GM12878 (cell line): ENCODE results near the gene SLC39A6. TPM values are rescaled to one million over a fixed set of nuclear protein-coding genes. Genes with fewer than 3 reads are reported as not detected.
A peak's percentile ranks its signal among the peaks of the same experiment; 100 is the strongest.

Experiments
- ATAC-seq: fragments of 200-7000 bp; cut with Tn5 transposase; 3 replicates; pipeline ENCODE4 v1.9.1; 2020; ENCODE audit warnings: mild to moderate bottlenecking, moderate library complexity
- BruUV-seq: library from RNA; stranded (reverse); fragments of 400-500 nt; replicated peaks from 2 replicates; lab custom pipeline; 2021; lab: Mats Ljungman, UMichigan
- CTCF ChIA-PET: fragments of 300-600 bp; sonication (Branson Sonifier 250); formaldehyde crosslinking; extraction: SDS; loops from one replicate; lab custom pipeline; 2021; ENCODE audit warnings: inconsistent platforms; lab: Yijun Ruan, JAX
- POLR2A ChIA-PET: fragments of 350-600 bp; formaldehyde crosslinking; extraction: SDS; loops from one replicate; lab custom pipeline; 2021; ENCODE audit warnings: inconsistent platforms; lab: Charles Lee
- RAD21 ChIA-PET: fragments of 300-600 bp; sonication (Branson Sonifier 250); formaldehyde crosslinking; loops from one replicate; lab custom pipeline; 2023; ENCODE audit warnings: antibody characterized with exemption; ENCODE audit not compliant: unreplicated experiment; lab: Charles Lee
- SMC1A ChIA-PET: fragments of 300-600 bp; sonication (Branson Sonifier 250); formaldehyde crosslinking; loops from one replicate; lab custom pipeline; 2023; ENCODE audit not compliant: unreplicated experiment, uncharacterized antibody; lab: Charles Lee
- DNase-seq: peaks from one replicate; pipeline ENCODE4 v3.0.0-alpha.2; 2011; ENCODE audit warnings: low read depth, low spot score
- FAIRE-seq: peaks from 3 replicates; lab custom pipeline; 2011; peaks lifted over from hg19 to GRCh38; lab: Jason Lieb, UNC
- H2AFZ ChIP-seq: 2 replicates; pipeline ENCODE4 v1.6.0; 2011; ENCODE audit warnings: low read depth, low read length, control low read depth; ENCODE audit not compliant: control insufficient read depth
- H3K27ac ChIP-seq: 2 replicates; pipeline ENCODE4 v1.5.1; 2011; ENCODE audit warnings: control low read depth; ENCODE audit not compliant: control insufficient read depth, insufficient read depth
- H3K27me3 ChIP-seq, 2 experiments: replicated peaks in 1 of 2; 2 replicates each; pipeline versions ENCODE4 v1.6.0 to v1.6.1; 2011; ENCODE audit warnings: low read length in 1 of 2; ENCODE audit not compliant: control insufficient read depth in 2 of 2, insufficient read depth in 2 of 2
- H3K36me3 ChIP-seq, 2 experiments: 2 replicates each; pipeline ENCODE4 v1.5.1; 2011; ENCODE audit warnings: low read length in 1 of 2; ENCODE audit not compliant: control insufficient read depth in 2 of 2, insufficient read depth in 2 of 2
- H3K4me1 ChIP-seq: 2 replicates; pipeline ENCODE4 v1.6.1; 2011; ENCODE audit warnings: mild to moderate bottlenecking, low read length, moderate library complexity, mixed read lengths; ENCODE audit not compliant: control insufficient read depth, insufficient read depth
- H3K4me2 ChIP-seq: 2 replicates; pipeline ENCODE4 v1.6.0; 2011; ENCODE audit warnings: control low read depth; ENCODE audit not compliant: control insufficient read depth, insufficient read depth
- H3K4me3 ChIP-seq: fragments of 200-600 bp; sonication (generic); 2 replicates; pipeline ENCODE4 v1.5.1; 2016
- H3K79me2 ChIP-seq: 2 replicates; pipeline ENCODE4 v1.6.0; 2011; ENCODE audit warnings: low read length; ENCODE audit not compliant: control insufficient read depth, insufficient read depth
- H3K9ac ChIP-seq: 2 replicates; pipeline ENCODE4 v1.8.0; 2011; ENCODE audit warnings: low read length, control low read depth, mixed read lengths; ENCODE audit not compliant: control insufficient read depth, insufficient read depth
- H3K9me3 ChIP-seq: replicated peaks from 3 replicates; pipeline ENCODE4 v1.5.1; 2011; ENCODE audit warnings: mild to moderate bottlenecking, low read length; ENCODE audit not compliant: control insufficient read depth, insufficient read depth
- H4K20me1 ChIP-seq: 2 replicates; pipeline ENCODE4 v1.6.0; 2011; ENCODE audit not compliant: control insufficient read depth, insufficient read depth
- CREB1 ChIP-seq: IDR thresholded peaks from 2 replicates; pipeline ENCODE4 v1.6.1; 2012; ENCODE audit warnings: low read depth, mild to moderate bottlenecking, inconsistent platforms
- KLF5 ChIP-seq: fragments of 450-650 bp; IDR thresholded peaks from 2 replicates; pipeline ENCODE4 v1.6.1; 2014; ENCODE audit warnings: mild to moderate bottlenecking; ENCODE audit not compliant: partially characterized antibody
- NR2C1 ChIP-seq: fragments of 450-650 bp; IDR thresholded peaks from 2 replicates; pipeline ENCODE4 v1.6.1; 2017; ENCODE audit warnings: antibody characterized with exemption, mild to moderate bottlenecking, moderate library complexity
- SUPT20H ChIP-seq: IDR thresholded peaks from 2 replicates; pipeline ENCODE4 v1.6.1; 2011; ENCODE audit warnings: low read depth, mild to moderate bottlenecking, low read length, moderate library complexity, borderline replicate concordance; ENCODE audit not compliant: control insufficient read depth
- ZZZ3 ChIP-seq: IDR thresholded peaks from 2 replicates; pipeline ENCODE4 v1.6.1; 2011; ENCODE audit warnings: low read depth; ENCODE audit not compliant: control insufficient read depth, insufficient read length
- WGBS: methylation state at CpG from one replicate; pipeline ENCODE4 v1.1.6; 2016; ENCODE audit warnings: low lambda C conversion rate; ENCODE audit not compliant: insufficient replicate concordance, insufficient coverage; ENCODE audit errors: missing lambda C conversion rate; 5-methylcytosine and 5-hydroxymethylcytosine counted together
- in situ Hi-C: fragments of 300-500 bp; cut with MboI; formaldehyde crosslinking; loops from 9 replicates; pipeline ENCODE4 v1.14.3; 2018; ENCODE audit warnings: mixed read lengths
- intact Hi-C: fragments of 100-400 bp; cut with micrococcal nuclease; formaldehyde crosslinking; loops from one replicate; pipeline ENCODE4 v1.14.2; 2022; ENCODE audit not compliant: unreplicated experiment
- polyA plus RNA-seq, 11 experiments: library from polyadenylated mRNA; depleted of rRNA in 4 of 11; unstranded in 6 of 11; stranded (reverse) in 5 of 11; fragments of >200 nt; fragmentation: Nextera tagmentation in 4 of 11; fragmentation: Illumina TruSeq in 1 of 11; extraction: Ambion mirVana in 4 of 11; extraction: Trizol in 1 of 11; gene quantifications; 1 replicate in 1 of 11; 2 replicates in 10 of 11; pipeline versions ENCODE4 v1.2.1 to v1.2.3, GENCODE V29; 2011 to 2016; ENCODE audit warnings: inconsistent platforms in 2 of 11, missing spikeins in 2 of 11, low read depth in 1 of 11
- total RNA-seq, 4 experiments: library from RNA; depleted of rRNA in 3 of 4; stranded (reverse); fragments of >200 nt in 3 of 4; fragmentation: Illumina TruSeq in 1 of 4; extraction: Trizol in 1 of 4; gene quantifications; 2 replicates each; pipeline versions ENCODE4 v1.2.1 to v1.2.3, GENCODE V29; 2013 to 2021
- TF ChIP-seq, protein P1 (sequence below): IDR thresholded peaks from 2 replicates; pipeline ENCODE4 v1.6.1; 2012; ENCODE audit warnings: mild to moderate bottlenecking, low read depth, low read length

The SLC39A6 gene
- total and polyA plus RNA-seq, 10 of the 15 experiments (the other 5 are each of a cell fraction or from before 2014, with no cell fraction given), result 12.4 to 65.9 (median 41.3) TPM

DNA sequence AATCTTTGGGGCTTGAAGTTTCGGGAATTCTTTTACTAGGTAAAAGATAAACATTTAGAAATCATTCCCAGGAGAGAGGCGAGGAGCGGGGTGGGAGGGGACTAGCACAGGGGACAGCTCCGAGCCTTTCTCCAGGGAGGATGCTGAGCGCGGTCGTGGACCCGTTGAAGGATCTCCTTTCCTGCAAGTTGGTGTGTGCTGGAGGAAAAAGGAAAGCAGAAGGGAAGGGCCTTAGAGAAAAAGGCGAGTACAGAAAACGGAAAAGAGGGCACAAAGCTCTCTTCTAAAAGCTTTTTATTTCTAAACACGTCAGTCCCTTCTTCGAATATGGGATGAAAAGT lies 640 bp downstream of the SLC39A6 start (continued):
- TF ChIP-seq CREB1 (no peak), SUPT20H (no peak)

DNA sequence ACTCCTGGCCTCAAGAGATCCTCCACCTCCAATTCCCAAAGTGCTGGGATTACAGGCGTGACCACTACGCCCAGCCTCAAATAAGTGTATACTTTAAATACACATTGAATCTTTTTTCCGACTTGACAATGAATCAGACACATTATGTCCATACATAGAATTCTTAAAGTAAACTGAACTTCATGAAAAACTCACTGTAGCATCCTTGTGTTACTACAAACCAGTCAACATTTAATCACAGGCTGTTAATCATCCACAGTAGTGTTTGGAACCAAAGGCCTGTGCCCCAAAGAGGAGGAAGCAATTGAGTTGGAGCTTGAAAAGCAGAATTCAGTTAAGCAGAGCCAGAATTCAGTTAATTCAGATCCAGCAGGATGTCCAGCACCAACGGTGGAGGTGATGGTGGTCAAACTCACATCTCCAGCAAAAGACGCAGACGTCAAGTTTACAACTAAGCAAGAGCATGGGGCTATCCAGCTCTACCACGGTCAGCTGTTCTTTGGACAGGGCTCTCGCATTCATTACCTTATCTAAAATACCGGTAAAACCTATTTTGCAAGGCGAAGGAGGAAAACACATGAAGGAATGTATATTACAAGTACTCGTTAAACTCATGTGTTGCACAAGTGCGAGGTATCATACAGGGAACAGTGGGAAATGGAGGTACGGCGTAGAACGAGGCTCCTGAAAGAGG lies 1.2 kb downstream of the SLC39A6 start:
- POLR2A ChIA-PET, result interaction anchor here (0.9 to 2.4 kb wide), 5 partner anchors 8 to 155 kb away, joined by 3 to 7 read pairs (median 4); partner anchors contain the start of genes RMP24 and RPRD1A
- in situ Hi-C loops, result no loop called here

More for the DNA sequence above, 1.2 kb downstream of the SLC39A6 start:
- WGBS, result 69% methylated on average over 15 of the region's 15 CpGs
- ChIA-PET RAD21 (interaction anchor here (1.5 to 3.3 kb wide), 4 partner anchors 32 to 315 kb away, joined by 3 to 11 read pairs (median 6); no protein-coding TSS in a partner anchor), CTCF (interaction anchor here (1.2 to 4.2 kb wide), 3 partner anchors 8 to 110 kb away, joined by 6 to 20 read pairs (median 12); no protein-coding TSS in a partner anchor), SMC1A (interaction anchor here (0.6 to 1.0 kb wide), 4 partner anchors 20 to 33 kb away, joined by 3 read pairs; no protein-coding TSS in a partner anchor)
- TF ChIP-seq ZZZ3 (no peak), KLF5 (no peak), NR2C1 (no peak)
- TF ChIP-seq, protein P1, sequence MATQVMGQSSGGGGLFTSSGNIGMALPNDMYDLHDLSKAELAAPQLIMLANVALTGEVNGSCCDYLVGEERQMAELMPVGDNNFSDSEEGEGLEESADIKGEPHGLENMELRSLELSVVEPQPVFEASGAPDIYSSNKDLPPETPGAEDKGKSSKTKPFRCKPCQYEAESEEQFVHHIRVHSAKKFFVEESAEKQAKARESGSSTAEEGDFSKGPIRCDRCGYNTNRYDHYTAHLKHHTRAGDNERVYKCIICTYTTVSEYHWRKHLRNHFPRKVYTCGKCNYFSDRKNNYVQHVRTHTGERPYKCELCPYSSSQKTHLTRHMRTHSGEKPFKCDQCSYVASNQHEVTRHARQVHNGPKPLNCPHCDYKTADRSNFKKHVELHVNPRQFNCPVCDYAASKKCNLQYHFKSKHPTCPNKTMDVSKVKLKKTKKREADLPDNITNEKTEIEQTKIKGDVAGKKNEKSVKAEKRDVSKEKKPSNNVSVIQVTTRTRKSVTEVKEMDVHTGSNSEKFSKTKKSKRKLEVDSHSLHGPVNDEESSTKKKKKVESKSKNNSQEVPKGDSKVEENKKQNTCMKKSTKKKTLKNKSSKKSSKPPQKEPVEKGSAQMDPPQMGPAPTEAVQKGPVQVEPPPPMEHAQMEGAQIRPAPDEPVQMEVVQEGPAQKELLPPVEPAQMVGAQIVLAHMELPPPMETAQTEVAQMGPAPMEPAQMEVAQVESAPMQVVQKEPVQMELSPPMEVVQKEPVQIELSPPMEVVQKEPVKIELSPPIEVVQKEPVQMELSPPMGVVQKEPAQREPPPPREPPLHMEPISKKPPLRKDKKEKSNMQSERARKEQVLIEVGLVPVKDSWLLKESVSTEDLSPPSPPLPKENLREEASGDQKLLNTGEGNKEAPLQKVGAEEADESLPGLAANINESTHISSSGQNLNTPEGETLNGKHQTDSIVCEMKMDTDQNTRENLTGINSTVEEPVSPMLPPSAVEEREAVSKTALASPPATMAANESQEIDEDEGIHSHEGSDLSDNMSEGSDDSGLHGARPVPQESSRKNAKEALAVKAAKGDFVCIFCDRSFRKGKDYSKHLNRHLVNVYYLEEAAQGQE, result 0 out of 2 replicates have a peak, but pooled peaks have one; percentile 13
- H3K9me3 ChIP-seq, result peaks cover 3% of the 10 kb centered on the region; the same call in 2 of the 3 replicates
- ATAC-seq (no peak), DNase-seq (no peak), FAIRE-seq (no peak)
- H3K4me3 ChIP-seq, result peak overlapping the region; percentile 85
- no peaks in the 10 kb centered on the region for H3K36me3 ChIP-seq
- H3K79me2 ChIP-seq, result peaks cover 54% of the 10 kb centered on the region
- H4K20me1 ChIP-seq, result no peaks in the 10 kb centered on the region
- H3K9ac ChIP-seq, result peak overlapping the region; percentile 99
- peaks cover 7% of the 10 kb centered on the region; the same call in 1 of the 2 replicates for H3K4me1 ChIP-seq
- no TSS peak for BruUV-seq
- H2AFZ ChIP-seq, result peak overlapping the region; percentile 28; the same call in 1 of the 2 replicates
- H3K27ac ChIP-seq, result peak overlapping the region; percentile 8; the same call in 1 of the 2 replicates
- peak overlapping the region; percentile 64 for H3K4me2 ChIP-seq
- intact Hi-C loops, result loop anchor here (2.0 to 5.0 kb wide), 2 partner anchors 61 to 111 kb away; partner anchors contain the start of gene RPRD1A
- no peaks in the 10 kb centered on the region for H3K27me3 ChIP-seq
